CD4-positive, alpha-beta T cell treated with Interleukin-2 at 100 ng/mL for 4 hours (primary cell): Measurements from ENCODE around the gene ZFAND4.
"Not testable (repeated sequence)": the region's sequence is repeated elsewhere in the genome, so short reads cannot be mapped to it uniquely, and the experiment has no call there.

ENCODE experiments used
- DNase-seq: peaks from one replicate; pipeline ENCODE4 v3.0.0-alpha.2; 2020; ENCODE audit warnings: low spot score

Gene ZFAND4

GRCh38 chr10:45589868-45590267 is 82.7 kb downstream of the ZFAND4 start:
- no peak for DNase-seq

- DNase-seq = no peak
These were observed 83.6 kb downstream of the ZFAND4 start for GRCh38 chr10:45589009-45589408.

- DNase-seq = no peak
These were observed 86.3 kb downstream of the ZFAND4 start for GRCh38 chr10:45586028-45586824.

- no peak for DNase-seq
These were observed 87.4 kb downstream of the ZFAND4 start for GRCh38 chr10:45585131-45585530.

- no peak for DNase-seq
These were observed 90.2 kb downstream of the ZFAND4 start for GRCh38 chr10:45582386-45582781.

- peak; percentile 64 for DNase-seq
These were observed 90.8 kb downstream of the ZFAND4 start for GRCh38 chr10:45581582-45582385.

- DNase-seq = no peak
These were observed 91.4 kb downstream of the ZFAND4 start for GRCh38 chr10:45581216-45581549.

- peak; percentile 36 for DNase-seq
These were observed 92.0 kb downstream of the ZFAND4 start for GRCh38 chr10:45580371-45581215.

GRCh38 chr10:45578384-45578971 is 94.1 kb downstream of the ZFAND4 start:
- DNase-seq = no peak

GRCh38 chr10:45575966-45576597 is 96.5 kb downstream of the ZFAND4 start:
- DNase-seq = no peak

GRCh38 chr10:45575032-45575761 is 97.4 kb downstream of the ZFAND4 start:
- not testable (repeated sequence) for DNase-seq

- DNase-seq = no peak
These were observed 103.1 kb downstream of the ZFAND4 start for GRCh38 chr10:45569471-45569870.

GRCh38 chr10:45566415-45566814 is 106.2 kb downstream of the ZFAND4 start:
- DNase-seq = no peak
